Placental epithelial cell (primary cell): Measurements from ENCODE around the gene ADH1C. TPM values are rescaled to one million over a fixed set of nuclear protein-coding genes. Genes with fewer than 3 reads are reported as not detected.

ENCODE experiments used
- total RNA-seq: library from RNA; depleted of rRNA; stranded (reverse); fragments of >200 nt; gene quantifications from 2 replicates; pipeline ENCODE4 v1.2.3, GENCODE V29; 2012

ADH1C gene
- not detected in 2 replicates for total RNA-seq

DNA sequence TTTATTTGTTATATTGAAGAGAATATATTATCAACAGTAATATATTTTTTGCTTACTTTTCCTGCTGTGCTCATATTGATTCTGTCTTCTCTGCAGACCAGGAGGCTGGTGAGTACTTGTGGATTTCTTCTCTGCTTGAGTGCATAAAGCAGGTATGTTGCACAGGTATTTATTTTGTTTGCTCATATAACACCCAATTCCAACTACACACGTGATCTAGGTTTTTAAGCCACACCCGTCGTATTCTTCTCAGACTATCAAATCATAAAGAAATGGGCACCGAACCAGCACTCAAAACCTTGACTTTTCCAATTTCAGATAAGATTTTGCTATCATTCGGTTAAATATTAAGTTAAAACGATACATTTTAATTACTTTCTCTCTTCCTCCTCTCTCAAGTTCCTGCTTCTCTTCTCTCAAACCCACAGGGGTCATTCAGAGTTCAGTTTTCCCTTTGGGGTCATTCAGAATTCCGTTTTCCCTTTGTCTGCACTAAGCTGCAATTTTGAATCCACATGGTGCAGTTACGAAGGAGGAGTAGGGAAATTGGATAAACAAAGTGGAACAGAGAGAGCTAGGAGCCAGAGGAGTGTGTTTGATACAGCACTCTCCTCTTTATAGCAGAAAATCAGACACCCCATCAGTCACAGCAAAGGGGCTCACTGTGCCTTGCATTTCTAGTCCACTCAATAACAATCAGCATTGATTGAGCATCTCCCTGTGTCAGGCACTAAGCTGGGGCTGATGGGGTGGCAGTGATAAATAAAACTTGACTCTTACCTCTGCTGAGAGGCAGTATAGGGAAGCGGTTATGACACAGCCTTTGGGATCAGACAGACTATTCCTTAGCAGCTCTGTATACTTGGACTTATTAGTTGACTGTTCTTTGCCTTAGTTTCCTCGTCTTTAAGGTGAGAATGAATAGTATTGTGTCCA lies at the start of gene ADH1C:
Gene ADH1C (minus strand): TSS at position 145 of the 936 bp plus-strand sequence. CDS start 71 bp downstream, at position 74.

DNA sequence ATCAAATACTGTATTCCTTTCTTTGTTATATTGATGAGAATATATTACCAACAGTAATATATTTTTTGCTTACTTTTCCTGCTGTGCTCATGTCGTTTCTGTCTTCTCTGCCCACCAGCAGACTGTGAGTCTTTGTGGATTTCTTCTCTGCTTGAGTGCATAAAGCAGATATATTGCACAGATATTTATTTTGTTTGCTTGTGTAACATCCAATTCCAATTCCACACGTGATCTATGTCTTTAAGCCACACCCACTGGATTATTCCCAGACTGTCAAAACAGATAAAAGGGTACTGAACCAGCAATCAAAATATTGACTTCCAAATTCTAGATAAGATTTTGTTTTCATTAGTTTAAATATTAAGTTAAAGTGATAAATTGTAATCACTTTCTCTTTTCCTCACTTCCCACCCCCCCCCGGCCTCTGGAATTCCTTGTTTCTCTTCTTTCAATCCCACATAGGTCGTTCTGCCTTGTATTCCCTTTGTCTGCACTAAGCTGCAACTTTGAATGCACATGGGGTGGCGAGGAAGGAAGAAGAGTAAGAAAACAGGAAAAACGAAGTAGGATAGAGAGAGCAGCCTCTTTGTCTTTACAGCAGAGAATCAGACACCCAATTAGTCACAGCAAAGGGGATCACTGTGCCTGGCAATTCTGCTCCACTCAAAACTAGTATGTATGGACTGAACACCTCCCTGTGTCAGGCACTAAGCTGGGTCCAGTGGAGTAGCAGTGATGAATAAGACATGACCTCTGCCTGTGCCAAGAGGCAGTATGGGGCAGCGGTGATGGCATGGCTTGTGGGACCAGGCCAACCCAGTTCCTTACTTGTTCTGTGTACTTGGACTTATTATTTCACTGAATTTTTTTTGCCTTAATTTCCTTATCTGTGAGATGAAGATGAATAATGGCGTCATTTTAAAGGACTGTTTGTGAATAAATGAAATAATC lies 31.0 kb downstream of the ADH1C start, which contains the start of gene ADH1B:
Gene ADH1B (minus strand): TSS at position 161 of the 951 bp plus-strand sequence. CDS start 70 bp downstream, at position 91.

DNA sequence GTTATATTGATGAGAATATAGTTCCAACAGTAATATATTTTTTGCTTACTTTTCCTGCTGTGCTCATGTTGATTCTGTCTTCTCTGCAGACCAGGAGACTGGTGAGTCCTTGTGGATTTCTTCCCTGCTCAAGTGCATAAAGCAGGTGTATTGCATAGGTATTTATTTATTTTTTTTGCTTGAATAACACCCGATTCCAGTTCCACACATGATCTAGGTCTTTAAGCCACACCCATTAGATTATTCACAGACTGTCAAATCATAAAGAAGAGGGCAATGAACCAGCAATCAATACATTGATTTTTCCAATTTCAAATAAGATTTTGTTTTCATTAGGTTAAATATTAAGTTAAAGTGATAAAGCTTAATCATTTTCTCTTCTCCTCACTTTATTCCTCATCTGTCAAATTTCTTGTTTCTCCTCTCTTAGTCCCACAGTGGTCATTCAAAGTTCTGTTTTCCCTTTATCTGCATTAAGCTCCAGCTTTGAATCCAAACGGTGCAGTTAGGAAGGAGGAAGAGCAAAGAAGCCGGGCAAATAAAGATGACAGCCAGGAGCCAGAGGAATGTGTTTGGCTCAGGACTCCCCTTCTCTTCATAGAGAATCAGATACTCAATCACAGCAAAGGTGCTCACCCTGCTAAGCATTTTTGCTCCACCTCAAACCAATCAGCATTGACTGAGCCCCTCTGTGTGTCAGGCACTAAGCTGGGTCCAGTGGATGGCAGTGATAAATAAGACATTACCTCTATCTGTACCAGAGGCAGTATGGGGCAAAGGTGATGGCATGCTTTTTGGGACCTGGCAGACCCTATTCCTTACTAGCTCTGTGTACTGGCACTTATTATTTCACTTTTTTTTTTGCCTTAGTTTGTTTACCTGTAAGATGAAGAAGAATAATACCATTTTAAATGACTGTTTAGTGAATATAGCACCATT lies 61.4 kb downstream of the ADH1C start, which contains the start of gene ADH1A:
Gene ADH1A (minus strand): TSS at position 138 of the 939 bp plus-strand sequence. CDS start 71 bp downstream, at position 67.

Other genes starting within 250 kb of the ADH1C start
- not detected in 2 replicates for gene ADH4, start 208.4 kb downstream of the ADH1C start, total RNA-seq
- gene ADH6, start 133.5 kb downstream of the ADH1C start, total RNA-seq = not detected in 2 replicates
- not detected in 2 replicates for gene ADH1A, start 61.8 kb downstream of the ADH1C start, total RNA-seq
- gene ADH1B, start 31.3 kb downstream of the ADH1C start, total RNA-seq = not detected in 2 replicates
- not detected in 2 replicates for gene ADH7, start 82.6 kb upstream of the ADH1C start, total RNA-seq
- not detected in 2 replicates for gene C4orf17, start 158.3 kb upstream of the ADH1C start, total RNA-seq
- gene TRMT10A, start 211.3 kb upstream of the ADH1C start, total RNA-seq = 5.1 and 8.9 TPM in 2 replicates
- gene MTTP, start 222.1 kb upstream of the ADH1C start, total RNA-seq = not detected in 2 replicates